Posterior vena cava (tissue), 2 donors: ENCODE data around the gene RBM20. TPM values are rescaled to one million over a fixed set of nuclear protein-coding genes. Genes with fewer than 3 reads are reported as not detected.
"Not testable (repeated sequence)": the region's sequence is repeated elsewhere in the genome, so short reads cannot be mapped to it uniquely, and the experiment has no call there.

Experiments
- DNase-seq: peaks from one replicate; pipeline ENCODE4 v3.0.0-alpha.2; 2020; ENCODE audit warnings: low spot score
- intact Hi-C, 2 donors: fragments of 100-400 bp; cut with DNase I; formaldehyde crosslinking; loops; one replicate each; pipeline versions ENCODE4 v1.14.1 to v1.14.2; 2022 to 2023
- total RNA-seq, 2 donors: library from RNA; stranded (reverse); fragmentation: NEBNext Ultra II Directional; extraction: Animal tissue kit (Norgen Biotek cat#: 25700); gene quantifications; one replicate each; pipeline ENCODE4 v1.2.1, GENCODE V29; 2021
- donor health status: DM: yes; HTN: yes; CAD: no.
- donor health status: DM: yes; HTN: yes; CAD: no.

Gene RBM20
- total RNA-seq, 2 donors from 2014 or later: 2.0 to 3.0 TPM

GRCh38 chr10:110747609-110748464, 103.7 kb downstream of the RBM20 start:
- no peak for DNase-seq
- intact Hi-C loops: loop anchor here (10.0 kb wide), 1 partner anchor 147 kb away; no protein-coding TSS in a partner anchor

DNA sequence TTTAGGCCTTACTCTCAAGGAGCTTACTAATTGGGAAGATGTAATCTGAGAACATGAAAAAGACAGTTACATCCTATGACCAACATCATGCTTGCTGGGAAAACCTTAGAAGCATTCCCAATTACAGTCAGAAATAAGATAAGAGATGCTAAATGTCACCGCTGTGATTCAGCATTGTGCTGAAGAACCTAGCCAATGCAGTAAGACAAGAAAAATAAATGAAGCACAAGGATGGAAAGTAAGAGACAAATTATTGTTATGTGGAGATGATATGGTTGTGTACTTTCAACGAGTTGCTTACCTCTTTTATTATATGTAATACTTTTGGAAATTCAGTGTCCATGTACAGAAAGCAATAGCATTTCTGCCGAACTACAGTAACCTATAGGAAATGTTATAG, 104.8 kb downstream of the RBM20 start:
- no peak for DNase-seq
- intact Hi-C loops: loop anchor here (10.0 kb wide), 1 partner anchor 146 kb away; no protein-coding TSS in a partner anchor

DNA sequence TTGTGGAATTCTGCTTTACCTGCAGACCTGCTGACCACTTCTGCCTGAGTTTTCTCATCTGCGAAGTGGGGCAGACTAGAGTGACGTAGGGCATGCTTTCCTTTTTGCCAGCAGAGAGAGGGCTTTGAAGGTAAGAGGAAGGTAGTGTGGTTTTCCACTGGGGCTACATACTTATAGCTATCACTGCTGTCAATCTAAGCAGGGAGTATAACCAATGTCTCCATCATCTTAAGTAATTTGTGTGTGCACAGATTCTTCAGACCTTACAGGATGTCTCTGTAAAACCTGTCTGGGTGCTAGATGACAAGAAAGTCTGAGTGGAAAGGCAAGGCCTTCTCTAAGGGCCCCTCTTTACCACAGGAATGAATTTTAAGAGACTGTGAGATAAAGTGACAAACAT, 106.8 kb downstream of the RBM20 start:
- DNase-seq: no peak
- intact Hi-C loops: no loop called here

DNA sequence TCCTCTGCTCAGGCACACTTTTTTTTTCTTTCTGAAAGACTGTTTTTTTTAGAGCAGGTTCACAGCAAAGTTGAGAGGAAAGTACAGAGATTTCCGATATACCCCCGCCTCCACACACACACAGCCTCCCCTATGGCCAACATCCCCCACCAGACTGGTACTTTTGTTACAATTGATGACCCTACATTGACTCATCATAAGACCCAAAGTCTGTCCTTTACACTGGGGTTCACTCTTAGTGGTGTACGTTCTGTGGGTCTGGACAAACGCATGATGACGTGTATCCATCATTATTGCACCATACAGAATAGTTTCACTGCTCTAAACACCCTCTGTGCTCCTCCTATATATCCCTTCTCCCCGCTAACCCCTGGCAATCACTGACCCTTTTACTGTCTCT, 107.7 kb downstream of the RBM20 start:
- intact Hi-C loops: no loop called here
- DNase-seq: no peak

GRCh38 chr10:110753462-110753861, 109.3 kb downstream of the RBM20 start:
- intact Hi-C loops: no loop called here
- DNase-seq: no peak

GRCh38 chr10:110754375-110755105, 110.4 kb downstream of the RBM20 start:
- DNase-seq: no peak
- intact Hi-C loops: no loop called here

GRCh38 chr10:110755781-110756180, 111.6 kb downstream of the RBM20 start:
- intact Hi-C loops: no loop called here
- DNase-seq: no peak

DNA sequence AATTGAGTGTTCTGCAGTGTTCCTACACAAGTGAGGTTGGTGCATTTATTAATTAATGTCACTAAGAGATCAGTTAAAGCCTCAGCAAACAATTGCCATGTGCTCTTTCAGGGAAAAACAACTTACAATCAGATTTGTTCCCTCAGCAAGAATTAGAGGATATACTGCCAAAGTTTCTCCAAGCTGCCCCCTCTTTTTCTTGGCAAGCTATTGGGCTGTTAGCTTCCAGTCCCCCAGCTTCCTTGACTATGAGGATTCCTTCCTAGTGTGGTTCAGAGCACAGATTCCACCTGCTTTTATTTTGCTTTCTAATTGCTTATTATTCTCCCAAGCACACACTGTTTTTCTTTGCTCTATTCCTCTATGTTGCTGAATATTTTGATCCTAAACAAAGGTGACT, 112.7 kb downstream of the RBM20 start:
- DNase-seq: no peak
- intact Hi-C loops: no loop called here

DNA sequence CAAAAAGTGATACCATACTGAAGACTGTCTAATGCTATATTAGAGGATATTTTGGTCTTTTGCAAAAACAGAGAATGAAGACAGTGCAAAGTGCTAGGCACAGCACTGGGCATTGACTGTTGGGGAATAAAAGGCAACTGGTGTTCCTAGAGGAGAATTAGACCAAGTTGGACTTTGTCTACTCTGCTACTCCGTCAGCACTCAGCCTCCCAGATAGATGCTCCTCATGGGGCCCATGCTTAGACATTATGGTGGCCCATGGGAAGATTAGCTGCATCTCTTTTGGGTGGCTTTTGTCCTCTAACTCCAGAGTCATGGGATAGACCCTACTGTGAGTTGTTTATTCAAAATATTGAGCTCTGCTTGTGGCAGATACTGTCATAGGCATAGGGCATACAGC, 113.5 kb downstream of the RBM20 start:
- intact Hi-C loops: no loop called here
- no peak for DNase-seq

DNA sequence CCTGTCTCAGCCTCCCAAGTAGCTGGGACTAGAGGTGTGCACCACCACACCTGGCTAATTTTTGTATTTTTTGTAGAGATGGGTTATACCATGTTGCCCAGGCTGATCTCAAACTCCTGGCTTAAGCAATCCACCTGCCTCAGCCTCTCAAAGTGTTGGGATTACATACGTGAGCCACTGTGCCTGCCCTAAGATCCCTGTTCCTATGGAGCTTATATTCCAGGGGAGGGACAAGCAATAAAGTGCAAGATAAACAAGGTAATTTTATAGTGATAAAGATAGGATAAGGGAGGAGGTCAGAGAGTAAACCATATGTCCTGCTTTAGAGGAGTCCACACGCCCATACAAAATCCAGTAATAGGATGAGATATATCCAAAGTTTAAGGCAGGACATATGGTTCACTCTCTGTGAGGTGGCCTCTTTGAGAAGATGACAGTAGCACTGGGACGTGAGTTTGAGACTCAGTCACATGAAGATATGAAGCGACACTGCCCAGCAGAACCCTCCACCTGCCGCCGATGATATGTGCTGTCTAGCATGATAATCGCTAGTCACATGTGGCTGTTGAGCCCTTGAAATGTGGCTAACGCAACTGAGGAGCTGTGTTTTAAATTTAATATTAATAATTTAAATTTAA, 114.1 kb downstream of the RBM20 start:
- DNase-seq: no peak
- intact Hi-C loops: no loop called here

GRCh38 chr10:110758898-110759297, 114.8 kb downstream of the RBM20 start:
- intact Hi-C loops: no loop called here
- no peak for DNase-seq

- DNase-seq: no peak
- intact Hi-C loops: no loop called here
These were observed 115.4 kb downstream of the RBM20 start for GRCh38 chr10:110759523-110759922.

GRCh38 chr10:110762109-110762848, 118.1 kb downstream of the RBM20 start:
- intact Hi-C loops: no loop called here
- no peak for DNase-seq

DNA sequence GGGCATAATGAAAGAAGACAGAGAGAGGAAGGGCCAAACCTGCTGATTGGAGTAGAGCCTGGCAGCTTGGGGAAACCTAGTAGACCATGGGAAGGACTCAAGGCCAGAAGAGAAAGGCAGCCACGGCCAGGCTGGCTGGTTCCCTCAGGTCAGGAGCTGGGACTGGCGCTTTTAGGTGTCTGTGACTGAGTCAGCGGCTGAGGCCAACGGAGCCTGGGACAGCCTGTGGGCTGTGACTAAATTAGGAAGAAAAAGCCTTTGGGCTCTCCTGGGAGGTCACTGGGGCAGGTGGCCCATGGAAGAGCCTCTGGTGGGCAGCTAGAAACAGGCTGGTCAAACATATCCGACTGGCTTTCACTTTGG, 118.7 kb downstream of the RBM20 start:
- DNase-seq: no peak
- intact Hi-C loops: no loop called here

DNA sequence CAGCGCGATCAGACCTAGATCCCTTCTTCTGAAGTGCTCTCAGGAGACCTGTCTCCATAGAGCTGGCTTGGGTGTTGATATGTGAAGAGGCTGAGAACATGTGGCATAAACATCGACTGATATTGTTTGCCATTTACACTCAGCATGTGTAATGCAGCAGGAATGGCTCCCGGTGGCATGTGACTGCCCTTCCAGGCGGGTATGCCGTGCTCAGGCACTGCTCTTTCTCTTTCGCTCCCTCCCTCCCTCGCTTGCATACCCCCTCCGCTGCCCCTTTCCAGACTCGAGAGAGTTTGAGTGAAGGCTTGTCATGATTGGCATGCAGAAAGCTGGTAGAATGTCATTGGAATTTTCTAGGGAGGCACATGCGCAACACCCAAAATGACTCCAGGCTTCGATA, 120.2 kb downstream of the RBM20 start:
- intact Hi-C loops: no loop called here

GRCh38 chr10:110764793-110765512, 120.8 kb downstream of the RBM20 start:
- no peak for DNase-seq
- intact Hi-C loops: no loop called here

More for the DNA sequence above, 120.2 kb downstream of the RBM20 start:
- no peak for DNase-seq

DNA sequence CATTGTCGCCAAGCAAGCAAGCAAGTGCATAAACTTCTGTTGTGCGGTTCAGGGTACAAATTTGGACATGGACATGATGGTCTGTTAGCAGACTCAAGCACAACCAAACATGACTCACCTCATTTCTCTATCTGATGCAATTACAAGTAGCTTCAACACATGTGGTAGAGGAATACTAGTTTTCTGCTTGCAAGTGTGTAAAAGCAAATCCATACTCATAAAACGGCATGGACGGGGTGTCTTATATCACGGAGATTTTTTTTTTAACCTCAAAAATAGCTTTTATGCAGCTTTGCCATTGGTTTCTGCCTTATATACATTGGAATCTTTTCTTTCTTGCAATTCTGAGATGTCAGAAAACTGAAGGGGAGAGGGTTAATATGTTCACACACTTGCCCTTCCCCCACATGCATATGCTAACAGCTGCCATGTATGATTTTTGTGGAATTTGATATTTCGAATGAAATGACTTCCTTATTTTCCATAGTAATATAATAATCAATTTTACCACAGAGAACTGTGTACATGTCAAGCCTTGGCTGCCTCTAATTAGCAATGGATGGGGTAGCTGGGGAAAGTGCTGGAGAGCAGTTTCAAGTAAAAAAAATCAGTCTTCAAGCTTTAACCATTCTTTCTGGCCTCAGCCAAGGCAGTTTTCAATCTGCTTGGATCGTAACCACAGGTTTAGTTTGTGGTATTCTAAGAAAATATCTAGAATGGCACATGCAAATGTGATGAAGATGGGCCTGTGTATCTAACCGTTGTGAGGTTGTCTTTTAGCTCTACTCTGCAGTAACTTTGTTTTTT, 121.6 kb downstream of the RBM20 start:
- intact Hi-C loops: no loop called here
- no peak for DNase-seq

GRCh38 chr10:110767601-110768000, 123.5 kb downstream of the RBM20 start:
- intact Hi-C loops, DNase-seq: not testable (repeated sequence)
